Lung microvascular endothelial cell (primary cell): ENCODE measurements around the gene TNIK. TPM values are rescaled to one million over a fixed set of nuclear protein-coding genes. Genes with fewer than 3 reads are reported as not detected.
A peak's percentile ranks its signal among the peaks of the same experiment; 100 is the strongest.

Experiments used
- DNase-seq, 2 donors: peaks; one replicate each; pipeline versions ENCODE4 v3.0.0 to v3.0.0-alpha.2; 2010; ENCODE audit warnings: low read depth in 2 of 2
- total RNA-seq: library from RNA; depleted of rRNA; stranded (reverse); fragments of >200 nt; gene quantifications from 2 replicates; pipeline ENCODE4 v1.2.1, GENCODE V29; 2014

TNIK gene
- total RNA-seq, 1 donor from 2014 or later, result 9.7 TPM

- peak in 1 of 2 donors; percentile 5 for DNase-seq
Observed at GRCh38 chr3:171101982-171102641, 358.1 kb downstream of the TNIK start.

GRCh38 chr3:171099911-171100310 is 360.3 kb downstream of the TNIK start:
- DNase-seq, result no peak

GRCh38 chr3:171095063-171095462 is 365.1 kb downstream of the TNIK start:
- no peak for DNase-seq

- DNase-seq, result no peak
Observed at GRCh38 chr3:171094411-171094810, 365.8 kb downstream of the TNIK start.

- DNase-seq, result no peak
Observed at GRCh38 chr3:171093462-171093861, 366.7 kb downstream of the TNIK start.

GRCh38 chr3:171092467-171092911 is 367.7 kb downstream of the TNIK start:
- no peak for DNase-seq

- no peak for DNase-seq
Observed at GRCh38 chr3:171090321-171090720, 369.9 kb downstream of the TNIK start.

GRCh38 chr3:171088964-171089754 is 371.0 kb downstream of the TNIK start:
- DNase-seq, result peak; percentile 34 to 63

- DNase-seq, result no peak
Observed at GRCh38 chr3:171088496-171088895, 371.7 kb downstream of the TNIK start.

- DNase-seq, result no peak
Observed at GRCh38 chr3:171086914-171087313, 373.3 kb downstream of the TNIK start.

- no peak for DNase-seq
Observed at GRCh38 chr3:171077261-171077660, 382.9 kb downstream of the TNIK start.

- no peak for DNase-seq
Observed at GRCh38 chr3:171072432-171072831, 387.8 kb downstream of the TNIK start.

- no peak for DNase-seq
Observed at GRCh38 chr3:171068658-171069057, 391.5 kb downstream of the TNIK start.

- no peak for DNase-seq
Observed at GRCh38 chr3:171066206-171066605, 394.0 kb downstream of the TNIK start.

GRCh38 chr3:171065732-171066131 is 394.5 kb downstream of the TNIK start:
- DNase-seq, result no peak

- no peak for DNase-seq
Observed at GRCh38 chr3:171064461-171064860, 395.7 kb downstream of the TNIK start.

- DNase-seq, result no peak
Observed at GRCh38 chr3:171061749-171062148, 398.5 kb downstream of the TNIK start.

- no peak for DNase-seq
Observed at GRCh38 chr3:171059978-171060377, 400.2 kb downstream of the TNIK start.

- no peak for DNase-seq
Observed at GRCh38 chr3:171058873-171059603, 401.2 kb downstream of the TNIK start.

GRCh38 chr3:171058058-171058457 is 402.1 kb downstream of the TNIK start:
- DNase-seq, result no peak

- no peak for DNase-seq
Observed at GRCh38 chr3:171057072-171057471, 403.1 kb downstream of the TNIK start.

GRCh38 chr3:171056528-171056927 is 403.7 kb downstream of the TNIK start:
- peak; percentile 67 to 89 for DNase-seq
